HG03521 (cell line): ENCODE data around the gene STAT1.

Source experiments
- ATAC-seq: cut with Tn5 transposase; IDR thresholded peaks from one replicate; pipeline ENCODE4 v1.9.1; 2021; ENCODE audit warnings: mild to moderate bottlenecking, moderate library complexity; ENCODE audit not compliant: unreplicated experiment

The STAT1 gene

DNA sequence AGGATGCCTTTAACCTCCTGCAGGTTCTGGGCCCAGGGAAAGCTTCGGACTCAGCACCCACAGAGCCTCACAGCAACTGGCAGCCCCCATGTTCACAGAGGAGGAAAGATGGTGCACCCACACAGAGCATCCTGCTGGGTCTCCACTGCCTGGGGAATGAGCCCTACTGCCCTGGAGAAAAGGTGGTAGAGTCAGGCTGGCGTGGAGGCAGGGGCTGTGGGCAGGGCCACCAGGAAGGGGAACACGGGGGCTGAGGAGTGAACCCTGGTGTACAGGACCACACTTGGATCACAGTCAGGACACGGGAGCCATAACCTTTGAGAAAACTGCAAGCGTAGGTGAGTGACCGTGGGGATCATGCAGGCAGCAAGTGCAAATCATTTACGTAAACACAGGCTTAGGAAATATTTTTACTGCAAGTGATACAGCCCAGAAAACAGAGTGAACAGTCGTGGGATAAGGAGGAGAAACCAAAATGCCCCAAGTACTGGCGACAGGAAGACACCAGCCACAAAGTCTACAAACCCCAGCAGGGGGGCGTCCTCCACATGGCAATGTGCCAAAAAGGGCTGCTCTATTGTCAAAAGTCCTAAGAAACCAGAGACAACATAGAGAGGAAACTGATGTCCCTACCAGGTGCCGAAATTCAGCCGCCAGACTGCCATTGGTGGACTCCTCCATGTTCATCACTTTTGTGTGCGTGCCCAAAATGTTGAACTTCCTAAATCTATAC, 27.6 kb downstream of the STAT1 start:
- ATAC-seq = no peak

DNA sequence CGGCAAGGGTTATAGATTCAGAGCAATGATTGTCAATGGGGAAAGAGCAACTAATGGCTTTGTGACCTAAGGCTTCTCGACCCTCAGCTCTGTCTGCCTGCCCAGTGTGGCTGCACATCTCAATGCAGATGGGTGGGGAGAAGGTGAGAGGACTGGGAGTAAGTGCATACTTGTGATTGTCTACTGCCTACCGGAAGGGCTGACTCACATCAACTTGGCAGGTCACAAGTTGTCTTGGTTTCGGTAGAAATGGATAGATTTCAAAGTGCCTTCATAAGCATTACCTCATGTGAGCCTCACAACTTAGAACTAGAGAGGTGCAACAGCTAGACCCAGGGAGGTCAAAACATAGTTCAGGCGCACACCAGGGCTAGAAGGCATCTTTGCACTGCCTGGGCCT, 29.4 kb downstream of the STAT1 start:
- no peak for ATAC-seq

GRCh38 chr2:190982262-190983034, 31.5 kb downstream of the STAT1 start:
- ATAC-seq = no peak

GRCh38 chr2:190981733-190982132, 32.2 kb downstream of the STAT1 start:
- ATAC-seq = no peak

GRCh38 chr2:190981333-190981732, 32.6 kb downstream of the STAT1 start:
- ATAC-seq = no peak

DNA sequence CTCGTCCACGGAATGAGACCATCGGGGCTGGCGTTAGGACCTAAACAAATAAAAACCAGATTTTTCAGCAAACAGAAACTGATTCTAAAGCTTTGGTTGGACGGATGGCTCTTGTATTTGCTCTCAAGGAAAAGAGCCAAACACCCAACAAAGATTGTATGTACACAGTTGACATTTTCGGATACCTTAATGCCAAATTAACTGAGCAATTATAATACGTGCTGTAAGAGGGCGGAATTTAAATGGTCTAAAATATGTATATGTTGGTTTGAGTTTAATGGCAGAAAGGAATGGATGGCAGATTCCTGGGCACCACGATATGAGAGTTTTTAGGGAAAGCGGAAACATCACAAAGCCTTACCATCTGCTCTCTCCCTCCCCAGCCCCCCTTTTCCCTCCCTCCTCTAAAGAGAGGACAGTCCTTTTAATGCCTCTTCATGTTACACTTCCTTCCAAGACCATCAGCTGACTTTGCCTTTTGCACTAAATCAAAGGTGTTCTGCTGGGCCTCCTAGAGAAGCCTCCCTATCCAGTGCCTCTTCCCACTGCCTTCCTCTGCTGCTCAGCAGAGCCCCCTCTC, 33.3 kb downstream of the STAT1 start:
- ATAC-seq = no peak

GRCh38 chr2:190979906-190980629, 33.9 kb downstream of the STAT1 start:
- no peak for ATAC-seq

GRCh38 chr2:190978389-190979053, 35.5 kb downstream of the STAT1 start:
- no peak for ATAC-seq

- no peak for ATAC-seq
These were observed 36.5 kb downstream of the STAT1 start for GRCh38 chr2:190977505-190977904.

GRCh38 chr2:190976521-190976920, 37.5 kb downstream of the STAT1 start:
- no peak for ATAC-seq

- no peak for ATAC-seq
These were observed 39.2 kb downstream of the STAT1 start for GRCh38 chr2:190974629-190975361.

- no peak for ATAC-seq
These were observed 40.0 kb downstream of the STAT1 start for GRCh38 chr2:190973726-190974628.

DNA sequence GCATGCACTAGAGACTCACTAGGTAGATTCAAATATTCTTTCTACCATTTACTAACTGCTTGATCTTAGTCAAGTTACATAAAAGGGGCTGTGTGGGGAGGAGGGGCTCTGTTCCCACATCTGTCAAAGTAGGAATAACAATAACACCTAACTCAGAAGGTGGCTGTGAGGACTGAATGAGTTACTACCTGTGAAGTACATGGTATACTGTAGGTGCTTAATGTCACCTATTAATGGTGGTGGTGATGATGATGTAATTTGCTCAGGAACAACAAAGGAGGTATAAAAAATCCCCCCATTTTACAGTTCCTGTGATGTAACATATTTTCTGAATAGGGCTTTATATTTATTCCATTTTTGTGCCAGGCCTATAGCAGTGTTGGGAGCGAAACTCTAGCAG, 40.7 kb downstream of the STAT1 start:
- ATAC-seq = no peak

DNA sequence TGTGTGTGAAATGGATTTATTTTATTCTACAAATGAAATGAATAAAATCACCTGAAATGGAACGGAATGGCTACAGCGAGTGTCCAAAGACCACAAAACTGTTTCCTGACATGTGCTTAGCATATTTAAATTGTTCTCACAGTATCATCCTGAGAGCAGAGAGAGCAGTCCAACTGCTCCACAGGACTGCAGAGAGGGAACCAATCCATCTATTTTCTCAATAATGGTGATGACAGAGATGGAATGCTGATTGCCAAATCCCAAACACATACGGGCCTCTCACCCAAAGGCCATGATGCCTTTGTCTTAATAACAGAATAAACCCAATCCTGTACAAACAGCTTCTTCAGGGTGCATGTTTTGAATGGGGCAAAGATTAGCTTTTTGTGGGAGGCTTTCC, 41.1 kb downstream of the STAT1 start:
- no peak for ATAC-seq

DNA sequence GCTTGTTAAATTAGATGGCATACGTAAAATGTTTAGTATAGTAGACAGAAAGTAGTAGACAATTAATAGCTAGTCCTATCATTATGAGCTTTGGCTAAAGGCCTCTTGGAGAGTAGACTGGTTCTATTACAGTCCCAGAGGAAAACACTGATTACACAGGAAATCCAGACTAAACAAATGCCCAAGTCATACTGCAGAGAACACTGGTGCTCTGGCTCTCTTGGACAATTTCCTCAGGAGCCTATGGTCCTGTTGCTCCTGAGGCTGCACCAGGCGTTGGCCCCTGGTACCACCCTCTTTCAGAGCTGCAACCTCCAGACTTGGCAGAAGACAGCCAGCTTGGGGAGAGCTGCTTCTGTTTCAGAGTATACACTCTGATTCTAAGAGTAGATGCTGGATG, 41.8 kb downstream of the STAT1 start:
- no peak for ATAC-seq

GRCh38 chr2:190970873-190971506, 43.0 kb downstream of the STAT1 start:
- no peak for ATAC-seq

GRCh38 chr2:190970160-190970559, 43.8 kb downstream of the STAT1 start:
- ATAC-seq = no peak

DNA sequence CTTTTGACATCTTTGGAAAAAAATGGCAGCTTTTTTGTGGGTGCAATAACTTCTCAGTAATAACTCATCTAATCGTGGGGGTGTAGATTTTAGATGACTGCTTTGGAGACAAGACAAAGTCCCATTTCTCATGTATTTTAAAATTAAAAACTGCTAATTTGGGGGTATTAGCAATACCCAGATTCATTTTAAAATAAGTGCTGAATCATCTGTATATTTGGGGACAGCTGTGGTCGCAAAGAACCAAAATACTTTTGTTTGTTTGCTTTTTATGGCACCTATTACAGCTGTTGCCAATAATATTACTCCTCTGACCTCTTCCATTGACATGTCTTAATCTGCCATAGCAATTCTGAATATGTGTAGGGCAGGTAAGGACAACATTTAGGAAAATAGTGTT, 45.4 kb downstream of the STAT1 start:
- ATAC-seq = no peak
